IMR-90 (cell line): ENCODE data around the gene ELK3. TPM values are rescaled to one million over a fixed set of nuclear protein-coding genes. Genes with fewer than 3 reads are reported as not detected.
A peak's percentile ranks its signal among the peaks of the same experiment; 100 is the strongest.

Source experiments
- ATAC-seq: fragments of 200-7000 bp; cut with Tn5 transposase; 2 replicates; pipeline ENCODE4 v1.9.1; 2020; ENCODE audit warnings: low read depth, mild to moderate bottlenecking, moderate library complexity
- BruUV-seq: library from RNA; stranded (reverse); fragments of 400-500 nt; replicated peaks from 2 replicates; lab custom pipeline; 2021; lab: Mats Ljungman, UMichigan
- CTCF ChIA-PET: fragments of 300-600 bp; formaldehyde crosslinking; extraction: SDS; loops from one replicate; lab custom pipeline; 2021; ENCODE audit warnings: antibody characterized with exemption; lab: Yijun Ruan, JAX
- POLR2A ChIA-PET: fragments of 300-600 bp; sonication (Branson Sonifier 250); formaldehyde crosslinking; loops from one replicate; lab custom pipeline; 2022; ENCODE audit warnings: antibody characterized with exemption; ENCODE audit not compliant: unreplicated experiment; lab: Charles Lee
- DNase-seq: peaks from one replicate; pipeline ENCODE4 v3.0.0; 2013
- H2AFZ ChIP-seq: replicated peaks from 2 replicates; pipeline ENCODE3; 2013; ENCODE audit warnings: low read length, mild to moderate bottlenecking; ENCODE audit not compliant: poor library complexity
- H2AK5ac ChIP-seq: 2 replicates; pipeline ENCODE4 v1.6.1; 2013; ENCODE audit warnings: low read depth, low read length, inconsistent platforms
- H2AK9ac ChIP-seq: replicated peaks from 2 replicates; pipeline ENCODE3; 2013; ENCODE audit warnings: mild to moderate bottlenecking, low read depth, low read length, moderate library complexity; ENCODE audit not compliant: poor library complexity
- H2BK120ac ChIP-seq: 2 replicates; pipeline ENCODE4 v1.6.1; 2013; ENCODE audit warnings: low read depth, low read length, inconsistent platforms
- H2BK15ac ChIP-seq: 3 replicates; pipeline ENCODE4 v1.6.1; 2013; ENCODE audit warnings: low read depth, low read length, inconsistent platforms
- H2BK20ac ChIP-seq: 2 replicates; pipeline ENCODE4 v1.6.1; 2013; ENCODE audit warnings: low read depth, mild to moderate bottlenecking, inconsistent platforms, low read length, moderate library complexity
- H2BK5ac ChIP-seq: 2 replicates; pipeline ENCODE4 v1.6.1; 2013; ENCODE audit warnings: mild to moderate bottlenecking, low read depth, low read length, inconsistent platforms; ENCODE audit not compliant: poor library complexity, severe bottlenecking
- H3K14ac ChIP-seq: replicated peaks from 2 replicates; pipeline ENCODE4 v1.6.1; 2013; ENCODE audit warnings: low read depth, low read length, inconsistent platforms
- H3K18ac ChIP-seq: 2 replicates; pipeline ENCODE4 v1.6.1; 2013; ENCODE audit warnings: low read depth, low read length, control low read depth
- H3K23ac ChIP-seq: 2 replicates; pipeline ENCODE4 v1.6.1; 2013; ENCODE audit warnings: low read depth, low read length, inconsistent platforms
- H3K27ac ChIP-seq: 2 replicates; pipeline ENCODE4 v1.5.1; 2013; ENCODE audit warnings: mild to moderate bottlenecking, control low read depth, low read length; ENCODE audit not compliant: insufficient read depth
- H3K27me3 ChIP-seq: 2 replicates; pipeline ENCODE4 v1.6.1; 2013; ENCODE audit warnings: low read length; ENCODE audit not compliant: control insufficient read depth, insufficient read depth
- H3K36me3 ChIP-seq: 2 replicates; pipeline ENCODE4 v1.6.1; 2013; ENCODE audit warnings: low read length, mixed read lengths; ENCODE audit not compliant: control insufficient read depth, insufficient read depth
- H3K4ac ChIP-seq: 2 replicates; pipeline ENCODE4 v1.6.1; 2013; ENCODE audit warnings: low read depth, low read length, inconsistent platforms
- H3K4me1 ChIP-seq: 2 replicates; pipeline ENCODE4 v1.6.1; 2013; ENCODE audit warnings: low read length, mixed read lengths; ENCODE audit not compliant: control insufficient read depth, insufficient read depth
- H3K4me2 ChIP-seq: 2 replicates; pipeline ENCODE4 v1.6.1; 2013; ENCODE audit warnings: low read depth, mild to moderate bottlenecking, control low read depth, low read length, moderate library complexity
- H3K4me3 ChIP-seq: 2 replicates; pipeline ENCODE4 v1.5.1; 2013; ENCODE audit warnings: low read depth, mild to moderate bottlenecking, control low read depth, low read length, moderate library complexity; ENCODE audit not compliant: insufficient read depth
- H3K56ac ChIP-seq: 2 replicates; pipeline ENCODE4 v1.6.1; 2013; ENCODE audit warnings: low read length, inconsistent platforms; ENCODE audit not compliant: insufficient read depth; ENCODE audit errors: extremely low read depth
- H3K79me1 ChIP-seq, 2 experiments: 2 replicates each; pipeline ENCODE4 v1.6.1; 2013; ENCODE audit warnings: low read length in 2 of 2, inconsistent platforms in 1 of 2, low read depth in 1 of 2
- H3K9ac ChIP-seq: 2 replicates; pipeline ENCODE4 v1.6.1; 2013; ENCODE audit warnings: low read depth, low read length, control low read depth
- H3K9me1 ChIP-seq: 2 replicates; pipeline ENCODE4 v1.6.1; 2013; ENCODE audit warnings: low read length, inconsistent platforms; ENCODE audit not compliant: insufficient read depth
- H3K9me3 ChIP-seq: 2 replicates; pipeline ENCODE4 v1.6.1; 2013; ENCODE audit warnings: low read length; ENCODE audit not compliant: control insufficient read depth, insufficient read depth
- H4K20me1 ChIP-seq: 2 replicates; pipeline ENCODE4 v1.6.1; 2013; ENCODE audit warnings: low read length, inconsistent platforms; ENCODE audit not compliant: insufficient read depth
- H4K5ac ChIP-seq: 2 replicates; pipeline ENCODE4 v1.6.1; 2013; ENCODE audit warnings: mild to moderate bottlenecking, low read depth, low read length, control low read depth
- H4K8ac ChIP-seq, 2 experiments: 2 replicates each; pipeline ENCODE4 v1.6.1; 2013; ENCODE audit warnings: low read depth in 2 of 2, low read length in 2 of 2, control low read depth in 1 of 2, inconsistent platforms in 1 of 2
- H4K91ac ChIP-seq: 2 replicates; pipeline ENCODE4 v1.6.1; 2013; ENCODE audit warnings: low read depth, low read length, inconsistent platforms; ENCODE audit not compliant: insufficient read depth
- BHLHE40 ChIP-seq: fragments of 150-350 bp; IDR thresholded peaks from 2 replicates; pipeline ENCODE4 v1.6.1; 2016; ENCODE audit warnings: mild to moderate bottlenecking, low read depth, low read length
- CEBPB ChIP-seq: IDR thresholded peaks from 2 replicates; pipeline ENCODE4 v1.6.1; 2012; ENCODE audit warnings: low read depth, low read length, improper control_type of control experiment
- CHD1 ChIP-seq: IDR thresholded peaks from 2 replicates; pipeline ENCODE4 v1.6.1; 2012; ENCODE audit warnings: low read depth, low read length, improper control_type of control experiment
- FOS ChIP-seq: fragments of 150-350 bp; IDR thresholded peaks from 2 replicates; pipeline ENCODE4 v1.6.1; 2016; ENCODE audit warnings: low read depth, low read length
- POLR2A ChIP-seq: IDR thresholded peaks from 2 replicates; pipeline ENCODE4 v1.6.1; 2012; ENCODE audit warnings: mild to moderate bottlenecking, low read depth, low read length
- RAD21 ChIP-seq: IDR thresholded peaks from 2 replicates; pipeline ENCODE4 v1.6.1; 2012; ENCODE audit warnings: low read length, improper control_type of control experiment
- RFX5 ChIP-seq: IDR thresholded peaks from 2 replicates; pipeline ENCODE4 v1.8.0; 2012; ENCODE audit warnings: low read depth, mild to moderate bottlenecking, low read length, moderate library complexity
- WGBS, 2 experiments: methylation state at CpG; one replicate each; pipeline versions ENCODE4 v1.1.5 to v1.1.7; 2013; ENCODE audit warnings: missing lambda C conversion rate in 2 of 2; ENCODE audit not compliant: insufficient read length in 1 of 2; ENCODE audit errors: extremely low coverage in 2 of 2; 5-methylcytosine and 5-hydroxymethylcytosine counted together
- dilution Hi-C: fragments of 300-500 bp; cut with HindIII; formaldehyde crosslinking; loops from one replicate; pipeline ENCODE4 v1.14.3; 2018; ENCODE audit warnings: low sequenced_read_pairs; ENCODE audit not compliant: unreplicated experiment
- in situ Hi-C: fragments of 300-500 bp; cut with MboI; formaldehyde crosslinking; loops from 3 replicates; pipeline ENCODE4 v1.14.3; 2019; ENCODE audit warnings: low sequenced_read_pairs, inconsistent platforms, mixed read lengths
- intact Hi-C: fragments of 100-400 bp; cut with micrococcal nuclease; formaldehyde crosslinking; loops from 2 replicates; pipeline ENCODE4 v1.10.0; 2022
- polyA plus RNA-seq, 3 experiments: library from polyadenylated mRNA; depleted of rRNA; stranded (reverse); fragments of >200 nt; gene quantifications; 2 replicates each; pipeline ENCODE4 v1.2.3, GENCODE V29; 2012; ENCODE audit warnings: low replicate concordance in 1 of 3
- total RNA-seq: library from RNA; depleted of rRNA; stranded (reverse); fragments of >200 nt; gene quantifications from 2 replicates; pipeline ENCODE4 v1.2.3, GENCODE V29; 2012

Gene ELK3
- total and polyA plus RNA-seq, 2 of the 4 experiments (the other 2 are of a cell fraction), result 14.5 to 27.5 TPM

DNA sequence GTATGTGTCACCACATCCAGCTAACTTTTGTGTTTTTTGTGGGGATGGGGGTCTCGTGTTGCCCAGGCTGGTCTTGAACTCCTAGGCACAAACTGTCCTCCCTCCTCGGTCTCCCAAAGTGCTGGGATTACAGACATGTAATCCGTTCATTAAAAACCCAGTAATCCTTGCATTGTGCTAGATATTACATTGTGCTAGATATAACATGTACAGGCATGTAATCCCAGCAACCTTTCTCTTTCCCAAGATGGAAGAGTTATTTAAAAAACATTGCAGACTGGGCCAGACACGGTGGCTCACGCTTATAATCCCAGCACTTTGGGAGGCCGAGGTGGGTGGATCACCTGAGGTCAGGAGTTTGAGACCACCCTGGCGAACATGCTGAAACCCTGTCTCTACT is 19.7 kb downstream of the ELK3 start:
- H3K4me2 ChIP-seq, result no peak overlapping the region
- H4K5ac ChIP-seq, result peak overlapping the region; percentile 38; the same call in 1 of the 2 replicates
- no peak overlapping the region for H3K9ac ChIP-seq
- no peak overlapping the region for H2BK120ac ChIP-seq
- dilution Hi-C loops, result no loop called here
- no peak overlapping the region for H3K18ac ChIP-seq
- no peak overlapping the region for H2AFZ ChIP-seq
- no peak overlapping the region for H2AK5ac ChIP-seq
- no peak overlapping the region; the same call in 1 of the 2 replicates for H3K4ac ChIP-seq
- H3K27ac ChIP-seq, result no peak overlapping the region
- peaks cover 7% of the 10 kb centered on the region for H3K9me1 ChIP-seq
- ChIA-PET CTCF (interaction anchor here (0.5 kb wide), 1 partner anchor 619 kb away, joined by 3 read pairs; no protein-coding TSS in a partner anchor), POLR2A (interaction anchor here (0.7 kb wide), 1 partner anchor 187 kb away, joined by 3 read pairs; no protein-coding TSS in a partner anchor)
- peaks cover 21% of the 10 kb centered on the region for H4K20me1 ChIP-seq
- 83% methylated on average over 1 of the region's 7 CpGs; no CpG with 5 or more reads in 1 of the 2 experiments for WGBS, 2 experiments
- no peak for ATAC-seq
- no peaks in the 10 kb centered on the region for H3K9me3 ChIP-seq
- in situ Hi-C loops, result loop anchor here (5.0 to 25.0 kb wide), 2 partner anchors 152 to 602 kb away; no protein-coding TSS in a partner anchor
- no peak overlapping the region for H3K4me3 ChIP-seq
- 0 out of 4 replicates have a peak overlapping the region, but pooled peaks of 1 of the 2 experiments have one; percentile 17 for H4K8ac ChIP-seq
- peaks cover 26 to 71% of the 10 kb centered on the region in 2 experiments for H3K79me1 ChIP-seq
- peak overlapping the region; percentile 16 for H2BK5ac ChIP-seq
- no peak overlapping the region for H3K56ac ChIP-seq
- no peak overlapping the region for H2AK9ac ChIP-seq
- no peak for TF ChIP-seq FOS
- TF ChIP-seq RAD21, result no peak
- TF ChIP-seq BHLHE40, result no peak
- no peak for TF ChIP-seq CHD1
- no peak for TF ChIP-seq POLR2A
- TF ChIP-seq CEBPB, result no peak
- no peak for TF ChIP-seq RFX5
- no peak overlapping the region for H3K23ac ChIP-seq
- H3K14ac ChIP-seq, result no peak overlapping the region
- H3K27me3 ChIP-seq, result no peaks in the 10 kb centered on the region
- DNase-seq, result no peak
- H3K4me1 ChIP-seq, result peaks cover 7% of the 10 kb centered on the region
- no peak overlapping the region for H4K91ac ChIP-seq
- H2BK20ac ChIP-seq, result no peak overlapping the region
- intact Hi-C loops, result loop anchor here (2.0 kb wide), 1 partner anchor 295 kb away; no protein-coding TSS in a partner anchor
- BruUV-seq, result no TSS peak
- H2BK15ac ChIP-seq, result no peak overlapping the region
- H3K36me3 ChIP-seq, result peaks cover 1% of the 10 kb centered on the region; the same call in 1 of the 2 replicates
